HG03439 (cell line): Measurements from ENCODE around the gene CELF1.
"Not testable (repeated sequence)": the region's sequence is repeated elsewhere in the genome, so short reads cannot be mapped to it uniquely, and the experiment has no call there.

ENCODE experiments used
- ATAC-seq: cut with Tn5 transposase; IDR thresholded peaks from one replicate; pipeline ENCODE4 v1.9.1; 2021; ENCODE audit warnings: mild to moderate bottlenecking, moderate library complexity; ENCODE audit not compliant: unreplicated experiment

CELF1 gene

GRCh38 chr11:47577460-47578041 lies 24.6 kb upstream of the CELF1 start:
- ATAC-seq = no peak

GRCh38 chr11:47573321-47573720 lies 20.4 kb upstream of the CELF1 start:
- no peak for ATAC-seq

- ATAC-seq = no peak
Measured at GRCh38 chr11:47572715-47573255, 19.9 kb upstream of the CELF1 start.

- no peak for ATAC-seq
Measured at GRCh38 chr11:47571895-47572294, 19.0 kb upstream of the CELF1 start.

GRCh38 chr11:47571357-47571729 lies 18.4 kb upstream of the CELF1 start:
- ATAC-seq = no peak

GRCh38 chr11:47570651-47571356 lies 17.9 kb upstream of the CELF1 start:
- ATAC-seq = no peak

- no peak for ATAC-seq
Measured at GRCh38 chr11:47569646-47570045, 16.7 kb upstream of the CELF1 start.

GRCh38 chr11:47566149-47566698 lies 13.3 kb upstream of the CELF1 start:
- ATAC-seq = no peak

GRCh38 chr11:47565340-47566148 lies 12.6 kb upstream of the CELF1 start, which contains the start of gene PTPMT1:
Gene PTPMT1 (plus strand): TSS chr11:47565599. CDS start chr11:47565623, 24 bp downstream.
- peak; percentile 79 for ATAC-seq

GRCh38 chr11:47564933-47565339 lies 12.0 kb upstream of the CELF1 start:
- no peak for ATAC-seq

- ATAC-seq = not testable (repeated sequence)
Measured at GRCh38 chr11:47564366-47564765, 11.4 kb upstream of the CELF1 start.

GRCh38 chr11:47562393-47562792 lies 9.5 kb upstream of the CELF1 start:
- not testable (repeated sequence) for ATAC-seq

- no peak for ATAC-seq
Measured at GRCh38 chr11:47560426-47560825, 7.5 kb upstream of the CELF1 start.

- ATAC-seq = no peak
Measured at GRCh38 chr11:47558695-47559094, 5.8 kb upstream of the CELF1 start.

GRCh38 chr11:47557004-47557403 lies 4.1 kb upstream of the CELF1 start:
- not testable (repeated sequence) for ATAC-seq

GRCh38 chr11:47553406-47553743 lies 443 bp upstream of the CELF1 start:
- ATAC-seq = peak; percentile 40

- no peak for ATAC-seq
Measured at GRCh38 chr11:47552056-47552565, 821 bp downstream of the CELF1 start.

- no peak for ATAC-seq
Measured at GRCh38 chr11:47551086-47551485, 1.8 kb downstream of the CELF1 start.

GRCh38 chr11:47550288-47551047 lies 2.5 kb downstream of the CELF1 start:
- no peak for ATAC-seq

GRCh38 chr11:47546274-47546673 lies 6.7 kb downstream of the CELF1 start:
- ATAC-seq = not testable (repeated sequence)
